ENCODE measurements around the gene LRMDA. TPM values are rescaled to one million over a fixed set of nuclear protein-coding genes. Genes with fewer than 3 reads are reported as not detected.

The LRMDA gene
- total RNA-seq, 1 experiment from 2014 or later, result 0.24 TPM

GRCh38 chr10:76190634-76191270, 759.3 kb downstream of the LRMDA start:
- no peak for DNase-seq
- no peaks in the 10 kb centered on the region for H3K4me1 ChIP-seq
- H3K36me3 ChIP-seq, result no peaks in the 10 kb centered on the region
- no peak overlapping the region for H3K27ac ChIP-seq
- H3K27me3 ChIP-seq, result peaks cover 5% of the 10 kb centered on the region; the same call in 1 of the 2 replicates
- no peaks in the 10 kb centered on the region for H3K9me3 ChIP-seq (replicated peaks)
- no peak overlapping the region for H3K4me3 ChIP-seq

GRCh38 chr10:76191336-76191735, 759.9 kb downstream of the LRMDA start:
- Histone ChIP-seq H3K4me3 (no peak overlapping the region), H3K4me1 (no peaks in the 10 kb centered on the region), H3K9me3 (replicated peaks) (no peaks in the 10 kb centered on the region), H3K27ac (no peak overlapping the region), H3K27me3 (peaks cover 5% of the 10 kb centered on the region; the same call in 1 of the 2 replicates), H3K36me3 (no peaks in the 10 kb centered on the region)
- no peak for DNase-seq

GRCh38 chr10:76192151-76192550, 760.7 kb downstream of the LRMDA start:
- H3K36me3 ChIP-seq, result no peaks in the 10 kb centered on the region
- no peaks in the 10 kb centered on the region for H3K4me1 ChIP-seq
- DNase-seq, result no peak
- H3K9me3 ChIP-seq (replicated peaks), result no peaks in the 10 kb centered on the region
- H3K27me3 ChIP-seq, result peaks cover 2% of the 10 kb centered on the region; the same call in 1 of the 2 replicates
- no peak overlapping the region for H3K4me3 ChIP-seq
- H3K27ac ChIP-seq, result no peak overlapping the region

- H3K27ac ChIP-seq, result no peak overlapping the region
- DNase-seq, result no peak
Measured at GRCh38 chr10:76192694-76193320, 761.4 kb downstream of the LRMDA start.

GRCh38 chr10:76195654-76196390, 764.4 kb downstream of the LRMDA start:
- H3K27me3 ChIP-seq, result no peaks in the 10 kb centered on the region
- no peaks in the 10 kb centered on the region for H3K9me3 ChIP-seq (replicated peaks)
- no peak for DNase-seq

More at GRCh38 chr10:76192694-76193320, 761.4 kb downstream of the LRMDA start:
- Histone ChIP-seq H3K4me3 (no peak overlapping the region), H3K27me3 (no peaks in the 10 kb centered on the region), H3K4me1 (no peaks in the 10 kb centered on the region), H3K36me3 (no peaks in the 10 kb centered on the region), H3K9me3 (replicated peaks) (no peaks in the 10 kb centered on the region)

GRCh38 chr10:76197293-76197692, 765.9 kb downstream of the LRMDA start:
- DNase-seq, result no peak
- H3K9me3 ChIP-seq (replicated peaks), result no peaks in the 10 kb centered on the region
- no peaks in the 10 kb centered on the region for H3K4me1 ChIP-seq
- no peak overlapping the region for H3K27ac ChIP-seq
- H3K36me3 ChIP-seq, result no peaks in the 10 kb centered on the region
- H3K4me3 ChIP-seq, result no peak overlapping the region
- H3K27me3 ChIP-seq, result no peaks in the 10 kb centered on the region

More at GRCh38 chr10:76195654-76196390, 764.4 kb downstream of the LRMDA start:
- Histone ChIP-seq H3K4me3 (no peak overlapping the region), H3K36me3 (no peaks in the 10 kb centered on the region), H3K4me1 (no peaks in the 10 kb centered on the region), H3K27ac (no peak overlapping the region)

GRCh38 chr10:76198287-76199035, 767.0 kb downstream of the LRMDA start:
- Histone ChIP-seq H3K27ac (no peak overlapping the region), H3K9me3 (replicated peaks) (no peaks in the 10 kb centered on the region), H3K4me3 (no peak overlapping the region), H3K4me1 (no peaks in the 10 kb centered on the region), H3K27me3 (no peaks in the 10 kb centered on the region), H3K36me3 (no peaks in the 10 kb centered on the region)
- DNase-seq, result no peak

- Histone ChIP-seq H3K27ac (no peak overlapping the region), H3K27me3 (no peaks in the 10 kb centered on the region), H3K9me3 (replicated peaks) (no peaks in the 10 kb centered on the region), H3K4me1 (no peaks in the 10 kb centered on the region), H3K4me3 (no peak overlapping the region), H3K36me3 (no peaks in the 10 kb centered on the region)
- DNase-seq, result no peak
Measured at GRCh38 chr10:76201962-76202361, 770.5 kb downstream of the LRMDA start.

GRCh38 chr10:76202777-76203176, 771.4 kb downstream of the LRMDA start:
- H3K36me3 ChIP-seq, result no peaks in the 10 kb centered on the region
- H3K27me3 ChIP-seq, result no peaks in the 10 kb centered on the region
- H3K4me1 ChIP-seq, result no peaks in the 10 kb centered on the region
- no peak for DNase-seq
- H3K27ac ChIP-seq, result no peak overlapping the region
- no peaks in the 10 kb centered on the region for H3K9me3 ChIP-seq (replicated peaks)
- H3K4me3 ChIP-seq, result no peak overlapping the region

GRCh38 chr10:76205361-76205760, 773.9 kb downstream of the LRMDA start:
- Histone ChIP-seq H3K27me3 (no peaks in the 10 kb centered on the region), H3K4me1 (no peaks in the 10 kb centered on the region), H3K4me3 (no peak overlapping the region), H3K27ac (no peak overlapping the region), H3K36me3 (no peaks in the 10 kb centered on the region), H3K9me3 (replicated peaks) (no peaks in the 10 kb centered on the region)
- DNase-seq, result no peak

GRCh38 chr10:76206797-76207352, 775.5 kb downstream of the LRMDA start:
- Histone ChIP-seq H3K9me3 (replicated peaks) (no peaks in the 10 kb centered on the region), H3K27ac (no peak overlapping the region), H3K4me1 (no peaks in the 10 kb centered on the region)

GRCh38 chr10:76209135-76209534, 777.7 kb downstream of the LRMDA start:
- H3K27me3 ChIP-seq, result no peaks in the 10 kb centered on the region; the same call in 1 of the 2 replicates
- H3K4me1 ChIP-seq, result no peaks in the 10 kb centered on the region

More at GRCh38 chr10:76206797-76207352, 775.5 kb downstream of the LRMDA start:
- DNase-seq, result no peak
- Histone ChIP-seq H3K4me3 (no peak overlapping the region), H3K36me3 (no peaks in the 10 kb centered on the region), H3K27me3 (no peaks in the 10 kb centered on the region; the same call in 1 of the 2 replicates)

GRCh38 chr10:76210211-76210610, 778.8 kb downstream of the LRMDA start:
- Histone ChIP-seq H3K36me3 (no peaks in the 10 kb centered on the region), H3K4me3 (no peak overlapping the region), H3K9me3 (replicated peaks) (no peaks in the 10 kb centered on the region), H3K27me3 (no peaks in the 10 kb centered on the region; the same call in 1 of the 2 replicates), H3K4me1 (no peaks in the 10 kb centered on the region), H3K27ac (no peak overlapping the region)
- no peak for DNase-seq

More at GRCh38 chr10:76209135-76209534, 777.7 kb downstream of the LRMDA start:
- no peaks in the 10 kb centered on the region for H3K36me3 ChIP-seq
- H3K9me3 ChIP-seq (replicated peaks), result no peaks in the 10 kb centered on the region
- H3K4me3 ChIP-seq, result no peak overlapping the region
- DNase-seq, result no peak
- H3K27ac ChIP-seq, result no peak overlapping the region

GRCh38 chr10:76211691-76212090, 780.3 kb downstream of the LRMDA start:
- no peak for DNase-seq
- no peak overlapping the region for H3K27ac ChIP-seq
- H3K4me1 ChIP-seq, result no peaks in the 10 kb centered on the region
- no peak overlapping the region for H3K4me3 ChIP-seq
- no peaks in the 10 kb centered on the region for H3K9me3 ChIP-seq (replicated peaks)
- no peaks in the 10 kb centered on the region; the same call in 1 of the 2 replicates for H3K27me3 ChIP-seq
- no peaks in the 10 kb centered on the region for H3K36me3 ChIP-seq

Data from SJCRH30 (cell line).